CD1c-positive myeloid dendritic cell (primary cell): Measurements from ENCODE around the gene SLAMF9.

Experiments
- DNase-seq: peaks from one replicate; pipeline ENCODE4 v3.0.0-alpha.2; 2016; ENCODE audit errors: extremely low spot score

SLAMF9 gene

GRCh38 chr1:159945483-159946241 is 8.4 kb downstream of the SLAMF9 start, which contains the start of gene IGSF9:
TSS of gene IGSF9 (minus strand) at chr1:159945613. CDS start at chr1:159943454, 2,159 bp downstream.
- DNase-seq: peak; percentile 61

- DNase-seq: no peak
These were observed 9.2 kb downstream of the SLAMF9 start for GRCh38 chr1:159944623-159945455.

GRCh38 chr1:159943908-159944622 is 10.0 kb downstream of the SLAMF9 start:
- DNase-seq: no peak

GRCh38 chr1:159943278-159943640 is 10.8 kb downstream of the SLAMF9 start:
- no peak for DNase-seq

GRCh38 chr1:159942632-159943277 is 11.3 kb downstream of the SLAMF9 start:
- no peak for DNase-seq

GRCh38 chr1:159941591-159942560 is 12.2 kb downstream of the SLAMF9 start:
- DNase-seq: no peak

- no peak for DNase-seq
These were observed 12.9 kb downstream of the SLAMF9 start for GRCh38 chr1:159941141-159941540.

- no peak for DNase-seq
These were observed 13.9 kb downstream of the SLAMF9 start for GRCh38 chr1:159940006-159940620.

GRCh38 chr1:159939678-159940002 is 14.4 kb downstream of the SLAMF9 start:
- DNase-seq: no peak

- DNase-seq: no peak
These were observed 14.9 kb downstream of the SLAMF9 start for GRCh38 chr1:159938905-159939677.

GRCh38 chr1:159938211-159938852 is 15.7 kb downstream of the SLAMF9 start:
- DNase-seq: no peak

GRCh38 chr1:159937054-159937750 is 16.8 kb downstream of the SLAMF9 start:
- peak; percentile 74 for DNase-seq

GRCh38 chr1:159936273-159936904 is 17.6 kb downstream of the SLAMF9 start:
- DNase-seq: peak; percentile 84

- peak; percentile 83 for DNase-seq
These were observed 18.2 kb downstream of the SLAMF9 start for GRCh38 chr1:159935719-159936272.

GRCh38 chr1:159935305-159935704 is 18.7 kb downstream of the SLAMF9 start:
- DNase-seq: no peak

- no peak for DNase-seq
These were observed 19.6 kb downstream of the SLAMF9 start for GRCh38 chr1:159934136-159935039.
